Activated T-cell treated with anti-CD3 and anti-CD28 coated beads, Interleukin-2, amount 50 U/mL, for 4 hours (primary cell): ENCODE results near the gene S100A11. TPM values are rescaled to one million over a fixed set of nuclear protein-coding genes. Genes with fewer than 3 reads are reported as not detected.

Experiments
- ATAC-seq, 2 donors: fragments of 200-7000 bp; cut with Tn5 transposase; one replicate each; pipeline ENCODE4 v1.10.0; 2021
- DNase-seq: peaks from one replicate; pipeline ENCODE4 v3.0.0-alpha.2; 2020
- H3K27me3 Mint-ChIP-seq: one replicate; pipeline ENCODE4 v1.8.0; 2021; ENCODE audit warnings: low read depth, mixed read lengths
- H3K36me3 Mint-ChIP-seq: one replicate; pipeline ENCODE4 v1.8.0; 2022; ENCODE audit warnings: mixed read lengths; ENCODE audit not compliant: insufficient read depth
- H3K4me1 Mint-ChIP-seq: one replicate; pipeline ENCODE4 v1.8.0; 2021; ENCODE audit warnings: low read depth, mixed read lengths
- H3K4me3 Mint-ChIP-seq: one replicate; pipeline ENCODE4 v1.8.0; 2021; ENCODE audit warnings: mild to moderate bottlenecking, moderate library complexity, mixed read lengths
- H3K9me3 Mint-ChIP-seq: one replicate; pipeline ENCODE4 v1.8.0; 2021; ENCODE audit warnings: mixed read lengths
- total RNA-seq, 3 donors: library from RNA; stranded (reverse); gene quantifications; one replicate each; pipeline ENCODE4 v1.2.1, GENCODE V29; 2021

Gene S100A11
- total RNA-seq, 3 donors from 2014 or later: 89.0 to 139 (median 121) TPM

DNA sequence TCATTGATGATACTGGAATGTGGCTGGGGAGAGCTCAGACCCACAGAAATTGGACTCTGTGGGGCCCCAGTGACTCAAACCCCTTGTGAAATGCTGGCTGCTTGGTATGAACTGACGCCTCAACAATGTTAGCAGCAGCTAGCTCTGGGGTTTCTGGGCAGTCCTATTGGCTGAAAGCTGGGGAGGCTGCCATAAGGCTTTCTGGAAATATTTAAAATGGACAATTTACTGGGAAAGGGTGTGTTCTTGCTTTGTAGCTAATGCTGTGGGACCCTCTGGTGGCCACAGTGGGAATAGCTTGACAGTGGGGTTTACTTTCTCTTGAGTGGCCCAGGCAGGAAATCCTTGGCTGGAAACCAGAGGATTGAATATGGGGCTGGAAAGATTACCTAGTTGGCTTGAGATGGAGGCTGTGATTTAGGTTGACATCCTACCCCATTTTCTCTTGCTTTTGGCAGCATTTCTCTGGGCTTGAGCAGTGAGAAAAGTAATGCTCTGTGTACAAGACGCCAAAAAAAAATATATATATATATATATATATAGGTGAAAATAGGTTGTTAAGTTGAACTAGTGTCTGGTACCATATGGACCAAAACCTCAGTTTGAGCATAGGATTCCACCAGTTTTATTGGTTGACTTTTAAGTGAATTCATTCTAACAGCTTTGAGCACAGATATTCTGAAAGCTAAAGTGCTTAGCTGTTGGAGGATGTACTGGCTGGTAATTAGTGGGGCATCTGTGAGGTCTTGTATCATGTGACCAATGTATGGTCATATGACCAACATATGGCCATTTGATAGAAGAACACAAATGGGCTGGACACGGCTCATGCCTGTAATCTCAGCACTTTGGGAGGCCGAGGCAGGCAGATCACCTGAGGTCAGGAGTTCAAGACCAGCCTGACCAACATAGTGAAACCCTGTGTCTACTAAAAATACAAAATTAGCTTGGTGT lies 34.9 kb downstream of the S100A11 start:
- Mint-ChIP-seq H3K27me3 (peaks cover under 1% of the 10 kb centered on the region), H3K36me3 (no peaks in the 10 kb centered on the region), H3K9me3 (no peaks in the 10 kb centered on the region), H3K4me1 (no peaks in the 10 kb centered on the region), H3K4me3 (no peak overlapping the region)
- DNase-seq (peak; percentile 76), ATAC-seq (peak; percentile 67 to 70)

DNA sequence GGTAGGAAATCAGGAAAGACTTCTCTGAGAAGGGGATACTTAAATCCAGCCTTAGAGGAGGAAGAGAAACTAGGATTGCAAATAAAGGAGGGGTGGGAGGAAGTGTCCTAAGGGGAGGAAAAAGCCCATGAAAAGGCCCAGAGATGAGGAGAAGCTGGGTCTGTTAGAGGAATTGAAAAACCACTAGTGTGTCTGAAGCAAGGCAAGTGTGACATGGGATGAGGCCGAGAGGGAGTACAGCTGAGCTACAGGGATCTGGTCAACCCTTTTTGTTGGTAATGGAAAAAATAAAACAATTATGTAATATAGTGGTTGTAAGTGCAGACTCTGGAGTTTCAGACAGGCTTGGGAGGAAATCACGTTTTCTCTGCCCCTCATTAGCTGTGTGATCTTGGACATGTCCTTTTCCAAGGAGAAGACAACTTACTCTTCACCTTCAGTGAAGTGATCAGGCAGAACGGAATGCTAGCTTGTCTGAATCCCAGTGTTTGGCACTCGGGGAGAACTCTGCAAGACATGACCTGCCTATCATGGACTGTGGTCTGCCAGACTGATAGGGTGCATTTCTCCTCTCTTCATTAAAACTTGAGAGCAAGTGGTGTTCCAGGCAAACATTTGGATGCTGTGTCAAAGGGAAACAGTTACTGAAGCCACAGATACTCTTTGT lies 35.7 kb downstream of the S100A11 start:
- no peaks in the 10 kb centered on the region for H3K36me3 Mint-ChIP-seq
- H3K4me1 Mint-ChIP-seq: peaks cover under 1% of the 10 kb centered on the region
- no peaks in the 10 kb centered on the region for H3K27me3 Mint-ChIP-seq
- ATAC-seq: no peak
- DNase-seq: no peak
- no peak overlapping the region for H3K4me3 Mint-ChIP-seq
- no peaks in the 10 kb centered on the region for H3K9me3 Mint-ChIP-seq

DNA sequence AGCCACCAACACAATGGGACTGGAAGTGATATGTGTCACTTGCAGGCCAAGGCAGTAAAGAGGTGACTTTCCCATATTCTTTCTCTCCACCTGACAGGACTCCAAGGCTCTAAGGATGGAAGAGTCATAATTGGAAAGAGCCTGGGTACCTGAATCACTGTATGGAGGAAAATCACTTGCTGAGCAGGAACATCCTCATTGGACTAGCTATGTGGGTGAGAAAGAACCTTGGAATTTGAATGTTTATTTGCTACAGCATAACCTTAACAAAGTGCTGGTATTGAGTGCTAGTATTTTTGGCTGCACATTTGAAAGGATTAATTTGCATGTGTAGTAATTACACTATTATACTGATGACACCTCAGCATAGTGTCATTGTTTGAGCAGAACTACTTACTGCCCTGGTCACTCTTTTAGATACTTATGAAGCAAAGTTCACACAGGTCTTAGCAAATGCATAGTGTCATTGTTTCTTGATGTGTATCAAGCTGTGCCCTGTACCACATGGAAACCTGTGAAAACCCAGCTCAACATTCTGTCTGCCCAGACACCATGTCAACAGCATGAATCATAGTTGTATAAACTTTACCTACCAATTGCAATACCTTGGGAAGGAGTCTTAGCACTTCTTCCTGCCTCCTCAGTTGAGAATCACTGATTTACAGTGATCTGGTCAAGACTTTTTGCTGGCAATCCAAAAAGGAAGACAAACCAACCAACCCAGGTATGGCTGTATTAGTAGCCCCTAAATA lies 38.0 kb downstream of the S100A11 start:
- Mint-ChIP-seq H3K36me3 (no peaks in the 10 kb centered on the region), H3K27me3 (no peaks in the 10 kb centered on the region), H3K4me1 (peaks cover 9% of the 10 kb centered on the region), H3K4me3 (no peak overlapping the region), H3K9me3 (no peaks in the 10 kb centered on the region)
- ATAC-seq (no peak), DNase-seq (no peak)

DNA sequence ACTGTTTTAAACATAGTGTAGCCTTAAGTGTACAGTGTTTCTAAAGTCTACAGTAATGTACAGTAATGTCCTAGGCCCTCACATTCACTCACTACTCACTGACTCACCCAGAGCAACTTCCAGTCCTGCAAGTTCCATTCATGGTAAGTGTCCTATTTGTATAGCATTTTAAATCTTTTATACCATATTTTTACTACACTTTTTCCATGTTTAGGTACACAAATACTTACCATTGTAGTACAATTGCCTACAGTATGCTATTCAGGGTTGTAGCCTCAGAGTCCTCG lies 39.6 kb downstream of the S100A11 start:
- H3K4me3 Mint-ChIP-seq: no peak overlapping the region
- H3K36me3 Mint-ChIP-seq: no peaks in the 10 kb centered on the region
- DNase-seq: no peak
- no peaks in the 10 kb centered on the region for H3K27me3 Mint-ChIP-seq
- peaks cover 19% of the 10 kb centered on the region for H3K4me1 Mint-ChIP-seq
- ATAC-seq: no peak
- no peaks in the 10 kb centered on the region for H3K9me3 Mint-ChIP-seq

GRCh38 chr1:151995774-151996173 lies 41.0 kb downstream of the S100A11 start:
- H3K36me3 Mint-ChIP-seq: peaks cover 1% of the 10 kb centered on the region
- H3K9me3 Mint-ChIP-seq: no peaks in the 10 kb centered on the region
- H3K4me1 Mint-ChIP-seq: peaks cover 33% of the 10 kb centered on the region
- no peak overlapping the region for H3K4me3 Mint-ChIP-seq
- ATAC-seq (no peak), DNase-seq (no peak)
- H3K27me3 Mint-ChIP-seq: no peaks in the 10 kb centered on the region

DNA sequence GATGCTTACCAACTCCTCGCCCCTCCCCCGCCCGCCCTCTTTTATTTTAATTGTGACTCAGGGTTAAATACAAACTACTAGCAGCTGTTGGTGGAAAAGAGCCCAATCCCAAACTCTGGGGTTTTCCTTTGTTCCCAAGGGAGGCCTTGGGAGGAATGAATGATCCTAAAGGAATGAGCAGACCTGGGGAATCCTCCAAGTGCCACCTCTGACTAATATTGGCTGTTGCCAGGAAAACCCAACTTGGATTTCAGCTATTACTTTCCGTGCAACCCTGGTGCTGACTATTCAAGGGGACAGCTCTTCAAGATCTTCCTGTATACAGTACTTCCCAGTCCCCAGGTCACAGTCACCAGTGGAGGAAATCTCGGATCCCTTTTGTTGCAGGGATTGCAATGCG lies 41.8 kb downstream of the S100A11 start:
- Mint-ChIP-seq H3K4me1 (peaks cover 42% of the 10 kb centered on the region), H3K4me3 (no peak overlapping the region), H3K36me3 (peaks cover 1% of the 10 kb centered on the region), H3K9me3 (no peaks in the 10 kb centered on the region), H3K27me3 (no peaks in the 10 kb centered on the region)
- DNase-seq: no peak
- ATAC-seq: no peak

- H3K36me3 Mint-ChIP-seq: peaks cover 1% of the 10 kb centered on the region
- H3K4me1 Mint-ChIP-seq: peaks cover 52% of the 10 kb centered on the region
- H3K9me3 Mint-ChIP-seq: no peaks in the 10 kb centered on the region
- peak within 1 kb of the TSS; percentile 91 for H3K4me3 Mint-ChIP-seq
- H3K27me3 Mint-ChIP-seq: no peaks in the 10 kb centered on the region
- ATAC-seq (peak; percentile 78 to 79), DNase-seq (peak; percentile 74)
Measured at GRCh38 chr1:151993734-151994496, 42.9 kb downstream of the S100A11 start, which contains the start of gene S100A10. TSS of gene S100A10 (minus strand) at chr1:151993859. CDS start at chr1:151986230, 7,629 bp downstream.

GRCh38 chr1:151993084-151993733 lies 43.6 kb downstream of the S100A11 start:
- peak; percentile 33 to 48 for ATAC-seq
- H3K4me1 Mint-ChIP-seq: peaks cover 59% of the 10 kb centered on the region

DNA sequence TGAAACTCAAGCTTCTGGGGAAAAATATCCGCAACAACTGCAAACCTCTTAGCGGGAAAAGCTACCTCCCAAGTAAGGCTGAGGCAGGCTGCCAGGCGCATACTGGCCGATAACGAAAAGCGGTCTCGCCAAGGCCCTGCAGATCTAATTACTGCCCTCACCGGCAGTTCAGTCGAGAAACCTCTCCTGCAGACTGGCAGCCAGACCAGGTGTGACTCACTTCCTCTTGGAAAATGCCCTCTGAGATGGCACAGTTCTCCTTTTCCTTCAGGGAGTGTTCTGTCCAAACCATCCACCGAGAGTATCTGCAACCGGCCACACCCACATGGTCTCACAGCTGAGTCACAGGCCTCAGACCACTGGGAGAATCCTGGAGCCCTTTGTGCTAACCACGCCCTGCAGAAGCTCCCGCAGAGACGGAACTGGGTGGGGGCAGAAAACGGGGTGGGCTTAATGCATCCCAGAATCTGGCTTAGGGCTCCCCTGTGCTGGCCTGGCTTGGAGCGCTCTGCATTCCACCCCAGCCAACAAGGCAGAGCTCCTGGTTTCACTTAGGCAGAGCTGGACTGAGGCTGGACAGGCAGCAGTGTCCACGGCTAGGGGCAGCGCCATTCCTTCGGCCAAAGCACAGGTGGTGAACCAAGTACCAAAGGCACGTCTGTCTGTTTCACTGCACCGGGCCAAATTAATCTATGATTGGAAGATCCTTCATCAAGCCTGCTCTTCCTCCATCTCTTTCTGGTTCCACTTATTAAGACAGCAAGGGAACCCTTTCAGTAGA lies 44.3 kb downstream of the S100A11 start:
- DNase-seq (no peak), ATAC-seq (peak in 1 of 2 donors; percentile 4)
- Mint-ChIP-seq H3K4me3 (peak overlapping the region; percentile 87), H3K27me3 (no peaks in the 10 kb centered on the region), H3K36me3 (peaks cover 5% of the 10 kb centered on the region), H3K9me3 (no peaks in the 10 kb centered on the region), H3K4me1 (peaks cover 63% of the 10 kb centered on the region)

More at GRCh38 chr1:151993084-151993733, 43.6 kb downstream of the S100A11 start:
- Mint-ChIP-seq H3K27me3 (no peaks in the 10 kb centered on the region), H3K36me3 (peaks cover 1% of the 10 kb centered on the region), H3K4me3 (peak overlapping the region; percentile 91), H3K9me3 (no peaks in the 10 kb centered on the region)
- DNase-seq: no peak

DNA sequence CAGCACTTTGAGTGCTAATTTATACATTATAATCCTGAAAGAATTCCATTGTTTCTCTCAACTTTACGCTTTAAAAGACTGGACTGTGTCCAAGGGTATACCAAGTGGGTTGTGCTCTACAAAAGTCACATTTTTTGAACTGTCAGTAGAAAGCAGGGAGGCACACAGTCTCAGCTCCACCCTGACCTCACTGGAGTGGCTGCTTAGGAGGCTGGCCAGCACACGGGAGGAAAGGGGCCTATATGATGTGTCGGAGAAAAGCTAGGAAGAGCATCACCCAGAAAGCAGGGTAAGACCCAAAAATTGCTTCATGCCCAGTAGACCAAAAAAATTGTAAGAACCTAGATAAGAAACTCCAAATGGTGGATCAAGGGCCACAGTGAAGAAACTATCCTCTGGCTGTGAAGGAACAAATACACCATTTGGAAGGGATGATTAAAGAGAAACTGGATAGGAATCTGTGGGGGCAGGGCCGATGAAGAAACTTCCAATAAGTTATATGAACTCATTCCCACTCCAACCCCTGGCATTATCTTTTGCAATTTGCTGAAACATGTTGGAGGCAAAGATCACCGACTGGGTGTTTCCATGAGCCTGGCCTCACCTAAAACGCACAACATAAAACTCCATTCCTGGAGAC lies 45.0 kb downstream of the S100A11 start:
- Mint-ChIP-seq H3K4me1 (peaks cover 63% of the 10 kb centered on the region), H3K9me3 (no peaks in the 10 kb centered on the region), H3K27me3 (no peaks in the 10 kb centered on the region), H3K36me3 (peaks cover 5% of the 10 kb centered on the region), H3K4me3 (peak overlapping the region; percentile 87)
- ATAC-seq (no peak), DNase-seq (no peak)

DNA sequence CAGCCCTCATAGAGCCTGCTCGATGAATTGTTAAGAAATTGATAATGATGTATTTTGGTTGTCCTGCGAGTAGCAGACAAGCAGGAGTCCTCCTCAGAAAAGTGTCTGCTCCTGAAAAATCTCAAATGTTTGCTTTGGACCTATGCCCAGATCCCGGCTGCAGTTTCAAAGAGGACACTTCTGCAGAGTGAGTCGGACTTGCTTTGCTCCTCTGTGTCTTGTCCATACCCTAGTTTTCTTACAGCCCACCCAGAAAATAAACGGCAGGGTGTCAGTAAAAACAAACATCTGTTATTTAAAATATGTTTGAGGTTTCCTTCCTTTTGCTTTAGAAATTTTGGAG lies 46.0 kb downstream of the S100A11 start:
- DNase-seq: no peak
- Mint-ChIP-seq H3K4me1 (peaks cover 68% of the 10 kb centered on the region), H3K4me3 (peak overlapping the region; percentile 87), H3K36me3 (peaks cover 13% of the 10 kb centered on the region), H3K27me3 (no peaks in the 10 kb centered on the region), H3K9me3 (no peaks in the 10 kb centered on the region)
- no peak for ATAC-seq

DNA sequence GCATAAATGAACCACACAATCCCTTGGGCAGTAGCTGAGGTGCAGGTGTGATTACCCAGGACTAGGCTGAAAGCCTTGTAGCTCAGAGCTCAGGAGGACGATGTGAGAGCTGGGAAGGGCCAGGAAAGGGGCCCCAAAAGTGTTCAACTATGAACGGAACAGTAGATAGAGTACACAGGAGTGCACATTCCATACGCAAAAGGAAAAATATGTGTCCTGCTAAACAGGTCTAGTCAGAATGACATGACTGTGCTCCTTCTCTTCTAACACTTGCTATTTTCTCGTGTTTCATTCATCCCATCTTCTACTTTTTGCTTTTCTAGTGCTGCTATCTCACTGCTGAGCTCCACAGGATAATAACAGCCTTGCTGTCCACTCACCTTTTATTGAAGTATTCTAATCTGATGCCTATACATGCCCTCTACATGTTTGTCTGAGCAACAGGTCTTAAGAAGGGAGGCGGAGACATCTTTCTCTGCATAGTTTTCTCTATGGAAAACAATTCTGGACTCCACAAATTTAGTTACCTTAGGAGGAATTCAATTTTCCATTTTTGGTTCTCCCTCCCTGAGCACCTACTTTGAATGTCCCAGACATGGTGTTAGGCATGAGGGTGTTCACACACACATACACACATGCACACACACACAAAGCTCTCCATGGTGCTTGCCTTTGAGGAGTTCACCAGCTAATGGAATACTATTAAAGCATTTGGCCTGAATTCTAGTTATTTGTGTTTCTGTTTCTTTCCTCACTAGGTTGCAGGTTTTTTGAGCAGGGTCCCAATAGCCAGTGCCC lies 46.5 kb downstream of the S100A11 start:
- DNase-seq (no peak), ATAC-seq (no peak)
- Mint-ChIP-seq H3K4me1 (peaks cover 71% of the 10 kb centered on the region), H3K27me3 (no peaks in the 10 kb centered on the region), H3K4me3 (peak overlapping the region; percentile 37), H3K36me3 (peaks cover 16% of the 10 kb centered on the region), H3K9me3 (no peaks in the 10 kb centered on the region)
